K562 (cell line): ENCODE results near the gene KHSRP. TPM values are rescaled to one million over a fixed set of nuclear protein-coding genes. Genes with fewer than 3 reads are reported as not detected.

Source experiments
- ATF1 ChIP-seq, 2 experiments: fragments of 450-650 bp in 1 of 2; IDR thresholded peaks; 2 replicates each; pipeline ENCODE4 v1.6.1; 2016; ENCODE audit warnings: missing compliant biosample characterization in 1 of 2, missing genetic modification characterization in 1 of 2
- KHSRP ChIP-seq: fragments of 450-650 bp; IDR thresholded peaks from 2 replicates; pipeline ENCODE4 v1.6.1; 2017
- KLF13 ChIP-seq: fragments of 450-650 bp; IDR thresholded peaks from 2 replicates; pipeline ENCODE4 v1.6.1; 2016; ENCODE audit warnings: missing genetic modification characterization, low read depth, mild to moderate bottlenecking, missing compliant biosample characterization, moderate library complexity, borderline replicate concordance
- MCM5 ChIP-seq: fragments of 450-650 bp; IDR thresholded peaks from 2 replicates; pipeline ENCODE4 v1.6.1; 2016; ENCODE audit warnings: low read depth
- PHF8 ChIP-seq: fragments of 200-600 bp; sonication (generic); IDR thresholded peaks from 2 replicates; pipeline ENCODE4 v1.6.1; 2012; ENCODE audit warnings: mixed run types, mild to moderate bottlenecking, inconsistent platforms, low read length, moderate library complexity, borderline replicate concordance
- PRDM10 ChIP-seq: fragments of 450-650 bp; IDR thresholded peaks from 2 replicates; pipeline ENCODE4 v1.6.1; 2018; ENCODE audit not compliant: partially characterized antibody
- SP2 ChIP-seq: IDR thresholded peaks from 2 replicates; pipeline ENCODE4 v1.6.1; 2011; ENCODE audit warnings: mild to moderate bottlenecking, low read depth, low read length, moderate library complexity; ENCODE audit not compliant: poor library complexity, severe bottlenecking; ENCODE audit errors: extremely low read depth
- TSC22D4 ChIP-seq: fragments of 450-650 bp; IDR thresholded peaks from 2 replicates; pipeline ENCODE4 v1.6.1; 2016; ENCODE audit warnings: missing genetic modification characterization, missing biosample characterization, control low read depth
- ZBTB26 ChIP-seq: fragments of 450-650 bp; formaldehyde crosslinking; IDR thresholded peaks from 2 replicates; pipeline ENCODE4 v1.4.0; 2022; ENCODE audit warnings: missing genetic modification characterization
- ZNF3 ChIP-seq: fragments of 250-450 bp; sonication (Bioruptor Pico); IDR thresholded peaks from 2 replicates; pipeline ENCODE4 v1.5.0; 2021; ENCODE audit warnings: mild to moderate bottlenecking, moderate library complexity
- ZNF583 ChIP-seq: fragments of 250-450 bp; sonication (Bioruptor Pico); IDR thresholded peaks from 2 replicates; pipeline ENCODE4 v1.4.0; 2020
- ZNF589 ChIP-seq: fragments of 200-800 bp; sonication (Bioruptor generic); IDR thresholded peaks from 2 replicates; pipeline ENCODE4 v1.6.1; 2016; ENCODE audit warnings: low read depth, missing genetic modification characterization, missing compliant biosample characterization
- polyA plus RNA-seq, 8 experiments: library from polyadenylated mRNA; depleted of rRNA in 4 of 8; stranded (reverse) in 5 of 8; unstranded in 3 of 8; fragments of >200 nt; fragmentation: Nextera tagmentation in 2 of 8; fragmentation: Illumina TruSeq in 1 of 8; extraction: Ambion mirVana in 2 of 8; extraction: Trizol in 1 of 8; gene quantifications; 2 replicates each; pipeline versions ENCODE4 v1.2.1 to v1.2.3, GENCODE V29; 2011 to 2014; ENCODE audit warnings: inconsistent platforms in 1 of 8, missing spikeins in 1 of 8
- total RNA-seq, 7 experiments: library from RNA; depleted of rRNA in 6 of 7; stranded (reverse); fragments of >200 nt in 6 of 7; fragmentation: Illumina TruSeq in 2 of 7; extraction: Trizol in 2 of 7; gene quantifications; 2 replicates each; pipeline versions ENCODE4 v1.2.1 to v1.2.3, GENCODE V29; 2011 to 2021; ENCODE audit warnings: low replicate concordance in 1 of 7
- TF ChIP-seq, protein P1 (sequence below): sonication (generic); formaldehyde crosslinking; IDR thresholded peaks from 2 replicates; pipeline ENCODE4 v1.8.0; 2022; ENCODE audit warnings: mild to moderate bottlenecking, low read depth, missing genetic modification reagents
- TF ChIP-seq, protein P2 (sequence below), 2 experiments: fragments of 450-650 bp; IDR thresholded peaks; 2 replicates each; pipeline ENCODE4 v1.6.1; 2016

Gene KHSRP
- total and polyA plus RNA-seq, 9 of the 15 experiments (the other 6 are each of a cell fraction or from before 2014, with no cell fraction given), result 4.2 to 564 (median 139) TPM

DNA sequence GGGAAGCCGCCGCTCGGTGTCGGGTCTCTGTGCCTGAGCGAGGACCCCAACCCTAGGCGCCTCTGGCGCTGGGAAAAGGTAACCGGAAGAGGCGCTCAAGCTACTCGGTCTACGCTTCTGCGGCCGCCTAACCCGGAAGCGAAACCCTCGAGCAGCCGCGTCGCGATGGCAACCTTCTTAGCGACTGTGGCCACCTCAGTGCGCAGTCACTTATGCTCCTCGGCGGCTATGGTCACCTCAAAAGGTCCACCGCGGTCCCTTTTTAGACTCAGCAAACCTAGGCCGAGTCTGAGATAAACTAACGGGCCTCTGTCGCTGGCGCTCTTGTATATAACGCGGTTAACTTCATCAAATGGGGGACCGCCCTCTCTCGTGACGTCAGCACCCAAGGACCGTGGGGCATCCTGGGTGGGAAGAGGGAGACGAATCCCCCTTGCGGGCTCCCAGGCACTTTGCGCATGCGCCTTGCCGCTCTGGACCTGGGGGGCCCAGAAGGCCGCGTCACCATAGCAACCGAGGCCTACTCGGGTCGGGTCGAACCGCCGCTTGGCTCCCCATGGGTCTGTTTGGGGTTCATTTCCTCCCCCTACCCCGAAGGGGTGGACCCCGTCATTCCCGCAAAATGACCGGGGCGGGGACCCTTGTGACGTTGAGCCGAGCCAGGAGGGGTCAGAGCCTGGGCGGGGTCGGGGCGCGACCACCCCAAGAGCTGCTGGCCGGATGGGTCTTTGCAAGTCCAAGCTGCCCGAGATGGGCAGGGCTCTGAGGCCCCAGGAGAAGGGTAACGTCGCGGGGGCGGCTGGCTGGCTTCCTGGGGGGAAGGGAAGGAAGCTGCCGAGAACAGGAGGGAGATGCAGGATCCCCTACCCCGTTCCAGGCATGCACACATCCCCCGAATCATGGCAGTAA is 31.3 kb downstream of the KHSRP start, which contains the start of gene GTF2F1 (continued):
- TF ChIP-seq, protein P1, sequence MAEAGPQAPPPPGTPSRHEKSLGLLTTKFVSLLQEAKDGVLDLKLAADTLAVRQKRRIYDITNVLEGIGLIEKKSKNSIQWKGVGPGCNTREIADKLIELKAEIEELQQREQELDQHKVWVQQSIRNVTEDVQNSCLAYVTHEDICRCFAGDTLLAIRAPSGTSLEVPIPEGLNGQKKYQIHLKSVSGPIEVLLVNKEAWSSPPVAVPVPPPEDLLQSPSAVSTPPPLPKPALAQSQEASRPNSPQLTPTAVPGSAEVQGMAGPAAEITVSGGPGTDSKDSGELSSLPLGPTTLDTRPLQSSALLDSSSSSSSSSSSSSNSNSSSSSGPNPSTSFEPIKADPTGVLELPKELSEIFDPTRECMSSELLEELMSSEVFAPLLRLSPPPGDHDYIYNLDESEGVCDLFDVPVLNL (CRISPR knock-in tag), result no peak
- TF ChIP-seq PRDM10 (peak; percentile 88), ZNF589 (0 out of 2 replicates have a peak, but pooled peaks have one; percentile 51), KLF13 (peak; percentile 47; the same call in 1 of the 2 replicates), TSC22D4 (tag) (no peak), ZNF3 (CRISPR knock-in tag) (no peak), ZBTB26 (CRISPR knock-in tag) (no peak), PHF8 (peak; percentile 65), MCM5 (no peak), SP2 (peak; percentile 9), KHSRP (no peak), ATF1 (CRISPR knock-in tag; IDR thresholded peaks at IDR 0.05) (peak; percentile 74), ATF1 (tag; IDR thresholded peaks at IDR 0.05) (peak; percentile 98), ZNF583 (CRISPR knock-in tag) (no peak)
- TF ChIP-seq, protein P2, sequence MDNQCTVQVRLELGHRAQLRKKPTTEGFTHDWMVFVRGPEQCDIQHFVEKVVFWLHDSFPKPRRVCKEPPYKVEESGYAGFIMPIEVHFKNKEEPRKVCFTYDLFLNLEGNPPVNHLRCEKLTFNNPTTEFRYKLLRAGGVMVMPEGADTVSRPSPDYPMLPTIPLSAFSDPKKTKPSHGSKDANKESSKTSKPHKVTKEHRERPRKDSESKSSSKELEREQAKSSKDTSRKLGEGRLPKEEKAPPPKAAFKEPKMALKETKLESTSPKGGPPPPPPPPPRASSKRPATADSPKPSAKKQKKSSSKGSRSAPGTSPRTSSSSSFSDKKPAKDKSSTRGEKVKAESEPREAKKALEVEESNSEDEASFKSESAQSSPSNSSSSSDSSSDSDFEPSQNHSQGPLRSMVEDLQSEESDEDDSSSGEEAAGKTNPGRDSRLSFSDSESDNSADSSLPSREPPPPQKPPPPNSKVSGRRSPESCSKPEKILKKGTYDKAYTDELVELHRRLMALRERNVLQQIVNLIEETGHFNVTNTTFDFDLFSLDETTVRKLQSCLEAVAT (IDR thresholded peaks at IDR 0.05), result no peak
